Measurements from ENCODE around the gene TMF1.

The TMF1 gene

GRCh38 chr3:68972358-68972979 is 79.7 kb downstream of the TMF1 start:
- peak; percentile 72 to 80 for DNase-seq

Data from NCI-H524 (cell line).